ENCODE results near the gene NFIA.

The NFIA gene

DNA sequence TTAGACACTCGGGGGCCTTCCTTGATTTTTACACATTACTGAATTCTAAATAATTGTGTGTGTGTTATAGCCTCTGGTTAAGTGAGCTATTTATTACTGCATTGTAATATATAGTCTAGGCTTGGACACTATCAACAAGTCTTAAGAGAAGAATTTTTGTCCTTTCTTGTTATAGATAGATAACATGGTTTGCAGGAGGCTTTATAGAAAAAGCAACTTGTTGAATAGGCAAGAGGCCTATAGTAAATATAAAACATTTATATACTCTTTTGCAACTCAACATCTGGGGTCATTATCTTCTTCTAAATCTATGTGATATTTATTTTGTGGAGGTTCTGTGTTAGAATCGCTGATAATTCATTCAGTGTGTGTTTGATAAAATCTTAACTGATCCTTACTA, 293.8 kb downstream of the NFIA start:
- H3K4me3 ChIP-seq (replicated peaks; ENCODE audit: low read depth, low read length), result no peak overlapping the region
- no peak for TF ChIP-seq CTCF (IDR thresholded peaks at IDR 0.05; ENCODE audit: low read depth, low read length, missing control alignments)
- no peak for DNase-seq (ENCODE audit: extremely low read depth, low read depth)

- DNase-seq (ENCODE audit: extremely low read depth, low read depth), result no peak
- no peak overlapping the region for H3K4me3 ChIP-seq (replicated peaks; ENCODE audit: low read depth, low read length)
- no peak for TF ChIP-seq CTCF (IDR thresholded peaks at IDR 0.05; ENCODE audit: low read depth, low read length, missing control alignments)
These were observed 295.0 kb downstream of the NFIA start for GRCh38 chr1:61377242-61377958.

GRCh38 chr1:61378494-61379180, 296.3 kb downstream of the NFIA start:
- DNase-seq (ENCODE audit: extremely low read depth, low read depth), result no peak
- H3K4me3 ChIP-seq (replicated peaks; ENCODE audit: low read depth, low read length), result no peak overlapping the region
- TF ChIP-seq CTCF (IDR thresholded peaks at IDR 0.05; ENCODE audit: low read depth, low read length, missing control alignments), result no peak

GRCh38 chr1:61379693-61380092, 297.3 kb downstream of the NFIA start:
- no peak for DNase-seq (ENCODE audit: extremely low read depth, low read depth)
- no peak for TF ChIP-seq CTCF (IDR thresholded peaks at IDR 0.05; ENCODE audit: low read depth, low read length, missing control alignments)
- no peak overlapping the region for H3K4me3 ChIP-seq (replicated peaks; ENCODE audit: low read depth, low read length)

- no peak overlapping the region for H3K4me3 ChIP-seq (replicated peaks; ENCODE audit: low read depth, low read length)
- DNase-seq (ENCODE audit: extremely low read depth, low read depth), result no peak
- no peak for TF ChIP-seq CTCF (IDR thresholded peaks at IDR 0.05; ENCODE audit: low read depth, low read length, missing control alignments)
These were observed 298.2 kb downstream of the NFIA start for GRCh38 chr1:61380561-61380960.

DNA sequence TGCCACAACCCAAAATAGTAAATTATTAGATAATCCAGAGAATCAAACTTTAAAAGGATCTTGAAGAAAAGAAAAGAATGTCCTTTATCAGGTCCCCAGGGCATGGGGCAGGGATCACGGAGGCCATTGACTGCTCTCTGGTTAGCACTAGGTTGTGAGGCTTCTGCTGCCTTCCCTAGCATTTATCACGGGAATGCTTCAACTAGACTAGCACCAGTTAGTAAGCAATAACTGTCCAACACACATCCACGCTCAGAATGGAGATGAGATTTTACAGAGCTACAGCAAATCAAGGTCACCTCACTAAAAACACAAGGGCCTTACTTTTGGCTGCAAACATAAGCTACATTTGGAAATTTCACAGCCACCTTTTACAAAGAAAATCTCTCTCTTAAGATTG, 304.0 kb downstream of the NFIA start:
- no peak for TF ChIP-seq CTCF (IDR thresholded peaks at IDR 0.05; ENCODE audit: low read depth, low read length, missing control alignments)
- H3K4me3 ChIP-seq (replicated peaks; ENCODE audit: low read depth, low read length), result no peak overlapping the region
- no peak for DNase-seq (ENCODE audit: extremely low read depth, low read depth)
